Endodermal cell (in vitro differentiated cells): Measurements from ENCODE around the gene OR4E2. TPM values are rescaled to one million over a fixed set of nuclear protein-coding genes. Genes with fewer than 3 reads are reported as not detected.

Experiments
- DNase-seq: peaks from one replicate; pipeline ENCODE4 v3.0.0-alpha.2; 2017
- H3K27ac ChIP-seq: 2 replicates; pipeline ENCODE4 v1.5.1; 2013; ENCODE audit warnings: mild to moderate bottlenecking, low read depth, low read length, moderate library complexity
- H3K27me3 ChIP-seq: 2 replicates; pipeline ENCODE4 v1.6.1; 2013; ENCODE audit warnings: mild to moderate bottlenecking, low read length, moderate library complexity; ENCODE audit not compliant: insufficient read depth, control insufficient read depth, poor library complexity, severe bottlenecking
- H3K36me3 ChIP-seq: 2 replicates; pipeline ENCODE4 v1.7.0; 2013; ENCODE audit warnings: mild to moderate bottlenecking, low read length, moderate library complexity; ENCODE audit not compliant: control insufficient read depth, insufficient read depth
- H3K4me1 ChIP-seq: one replicate; pipeline ENCODE4 v1.7.0; 2013; ENCODE audit warnings: low read length; ENCODE audit not compliant: control insufficient read depth, insufficient read depth
- H3K4me3 ChIP-seq: 2 replicates; pipeline ENCODE4 v1.5.1; 2013; ENCODE audit warnings: mild to moderate bottlenecking, low read length, moderate library complexity
- H3K9ac ChIP-seq: 2 replicates; pipeline ENCODE4 v1.6.1; 2013; ENCODE audit warnings: mild to moderate bottlenecking, low read length, moderate library complexity; ENCODE audit not compliant: poor library complexity, severe bottlenecking; ENCODE audit errors: extremely low read depth
- H3K9me3 ChIP-seq: 2 replicates; pipeline ENCODE4 v1.6.1; 2013; ENCODE audit warnings: mild to moderate bottlenecking, low read length, moderate library complexity; ENCODE audit not compliant: control insufficient read depth
- H3K27ac Mint-ChIP-seq: 2 replicates; pipeline ENCODE4 v1.8.0; 2020; ENCODE audit warnings: mixed read lengths
- H3K27me3 Mint-ChIP-seq: 2 replicates; pipeline ENCODE4 v1.8.0; 2021; ENCODE audit warnings: mild to moderate bottlenecking, mixed read lengths; ENCODE audit not compliant: insufficient read depth
- H3K36me3 Mint-ChIP-seq: 2 replicates; pipeline ENCODE4 v1.8.0; 2020; ENCODE audit warnings: low read depth, mixed read lengths
- H3K4me1 Mint-ChIP-seq: 2 replicates; pipeline ENCODE4 v1.8.0; 2020; ENCODE audit warnings: mixed read lengths
- H3K4me3 Mint-ChIP-seq: 2 replicates; pipeline ENCODE4 v1.8.0; 2020; ENCODE audit warnings: mild to moderate bottlenecking, moderate library complexity, mixed read lengths
- H3K9me3 Mint-ChIP-seq: 2 replicates; pipeline ENCODE4 v1.8.0; 2020; ENCODE audit warnings: mild to moderate bottlenecking, mixed read lengths
- CTCF ChIP-seq: fragments of 200-600 bp; sonication (generic); conservative IDR thresholded peaks from 2 replicates; pipeline ENCODE4 v1.5.0; 2021; ENCODE audit warnings: antibody characterized with exemption, mild to moderate bottlenecking
- WGBS, 2 experiments: methylation state at CpG; one replicate each; pipeline versions ENCODE4 v1.1.5 to v1.1.7; 2013; ENCODE audit warnings: missing lambda C conversion rate in 2 of 2, mixed read lengths in 1 of 2; ENCODE audit not compliant: insufficient coverage in 1 of 2, insufficient read length in 1 of 2; 5-methylcytosine and 5-hydroxymethylcytosine counted together
- total RNA-seq, 2 donors: library from RNA; stranded (reverse); fragmentation: NEBNext Ultra II Directional in 1 of 2; extraction: Animal tissue kit (Norgen Biotek cat#: 25700) in 1 of 2; gene quantifications; 2 replicates in 1 of 2; 3 replicates in 1 of 2; pipeline ENCODE4 v1.2.1, GENCODE V29; 2021

Gene OR4E2
- total RNA-seq, 2 donors from 2014 or later: not detected

- no peak for TF ChIP-seq CTCF
- H3K4me1 ChIP-seq: peaks cover 5% of the 10 kb centered on the region
- Mint-ChIP-seq H3K27me3 (no peaks in the 10 kb centered on the region), H3K9me3 (peaks cover 25% of the 10 kb centered on the region), H3K36me3 (no peaks in the 10 kb centered on the region), H3K4me3 (no peak overlapping the region), H3K27ac (no peak overlapping the region), H3K4me1 (peaks cover 44% of the 10 kb centered on the region)
- no peak overlapping the region for H3K9ac ChIP-seq
- WGBS, 2 experiments: 80 to 85% methylated on average over 1 to 2 of the region's 2 CpGs
- H3K27me3 ChIP-seq: no peaks in the 10 kb centered on the region
- no peak overlapping the region for H3K27ac ChIP-seq
- H3K36me3 ChIP-seq: no peaks in the 10 kb centered on the region
- H3K4me3 ChIP-seq: no peak overlapping the region
- DNase-seq: no peak
- peaks cover 15% of the 10 kb centered on the region for H3K9me3 ChIP-seq
These were observed 48.7 kb downstream of the OR4E2 start for GRCh38 chr14:21702316-21702715.

- Histone ChIP-seq H3K27me3 (no peaks in the 10 kb centered on the region), H3K9ac (no peak overlapping the region), H3K4me3 (peak overlapping the region; percentile 65), H3K4me1 (peaks cover 5% of the 10 kb centered on the region), H3K27ac (no peak overlapping the region), H3K36me3 (no peaks in the 10 kb centered on the region), H3K9me3 (peaks cover 25% of the 10 kb centered on the region)
- DNase-seq: no peak
- TF ChIP-seq CTCF: no peak
- Mint-ChIP-seq H3K27me3 (peaks cover 3% of the 10 kb centered on the region), H3K9me3 (peaks cover 30% of the 10 kb centered on the region), H3K36me3 (no peaks in the 10 kb centered on the region), H3K4me1 (peaks cover 43% of the 10 kb centered on the region), H3K27ac (peak overlapping the region; percentile 44), H3K4me3 (no peak overlapping the region)
- WGBS, 2 experiments: 88 to 100% methylated on average over 2 of the region's 2 CpGs
These were observed 50.0 kb downstream of the OR4E2 start for GRCh38 chr14:21703357-21704326.

GRCh38 chr14:21704338-21704737 lies 50.7 kb downstream of the OR4E2 start:
- H3K4me3 ChIP-seq: peak overlapping the region; percentile 65
- peaks cover 6% of the 10 kb centered on the region for H3K27me3 Mint-ChIP-seq
- no peaks in the 10 kb centered on the region for H3K36me3 ChIP-seq
- TF ChIP-seq CTCF: peak; percentile 43
- H3K27ac Mint-ChIP-seq: no peak overlapping the region
- H3K9ac ChIP-seq: no peak overlapping the region
- no peak overlapping the region for H3K4me3 Mint-ChIP-seq
- peaks cover 30% of the 10 kb centered on the region for H3K9me3 ChIP-seq
- H3K4me1 ChIP-seq: peaks cover 5% of the 10 kb centered on the region
- peaks cover 33% of the 10 kb centered on the region for H3K9me3 Mint-ChIP-seq
- no peaks in the 10 kb centered on the region for H3K36me3 Mint-ChIP-seq
- no peak overlapping the region for H3K27ac ChIP-seq
- peaks cover 40% of the 10 kb centered on the region for H3K4me1 Mint-ChIP-seq
- no peaks in the 10 kb centered on the region for H3K27me3 ChIP-seq
- no peak for DNase-seq
